Germinal center (tissue), 1 donor: ENCODE data around the gene PEAK3.

Source experiments
- DNase-seq: peaks from one replicate; pipeline ENCODE4 v3.0.0; 2012; ENCODE audit warnings: mixed read lengths, low spot score

PEAK3 gene

GRCh38 chr19:2315121-2315817 is 33.3 kb upstream of the PEAK3 start:
- no peak for DNase-seq

GRCh38 chr19:2312820-2313501 is 31.0 kb upstream of the PEAK3 start:
- no peak for DNase-seq

- no peak for DNase-seq
Observed at GRCh38 chr19:2311093-2311492, 29.1 kb upstream of the PEAK3 start.

- DNase-seq, result no peak
Observed at GRCh38 chr19:2309734-2310362, 27.9 kb upstream of the PEAK3 start.

GRCh38 chr19:2308114-2308556 is 26.2 kb upstream of the PEAK3 start, which contains the start of gene LINGO3:
TSS of gene LINGO3 (minus strand) at chr19:2308154. CDS start at chr19:2291776, 16,378 bp downstream.
- DNase-seq, result no peak

GRCh38 chr19:2307518-2308012 is 25.6 kb upstream of the PEAK3 start:
- no peak for DNase-seq

- no peak for DNase-seq
Observed at GRCh38 chr19:2306971-2307370, 25.0 kb upstream of the PEAK3 start.

- DNase-seq, result no peak
Observed at GRCh38 chr19:2306281-2306806, 24.4 kb upstream of the PEAK3 start.

- DNase-seq, result no peak
Observed at GRCh38 chr19:2305452-2306280, 23.7 kb upstream of the PEAK3 start.

GRCh38 chr19:2303211-2303798 is 21.3 kb upstream of the PEAK3 start:
- peak; percentile 24 for DNase-seq

GRCh38 chr19:2302319-2303210 is 20.6 kb upstream of the PEAK3 start:
- peak; percentile 38 for DNase-seq

GRCh38 chr19:2300533-2300932 is 18.6 kb upstream of the PEAK3 start:
- DNase-seq, result no peak

GRCh38 chr19:2296141-2296540 is 14.2 kb upstream of the PEAK3 start:
- no peak for DNase-seq

GRCh38 chr19:2294687-2295335 is 12.8 kb upstream of the PEAK3 start:
- no peak for DNase-seq

GRCh38 chr19:2291185-2291751 is 9.3 kb upstream of the PEAK3 start:
- DNase-seq, result no peak

- peak; percentile 36 for DNase-seq
Observed at GRCh38 chr19:2290441-2291184, 8.6 kb upstream of the PEAK3 start.

- peak; percentile 78 for DNase-seq
Observed at GRCh38 chr19:2289714-2290435, 7.9 kb upstream of the PEAK3 start.
